AG09309 (cell line): Measurements from ENCODE around the gene LRCH3.

Experiments used
- DNase-seq: peaks from one replicate; pipeline ENCODE4 v3.0.0-alpha.2; 2010; ENCODE audit warnings: low read depth
- H3K4me3 ChIP-seq: 2 replicates; pipeline ENCODE4 v1.5.1; 2011; ENCODE audit warnings: mild to moderate bottlenecking, low read depth, low read length, moderate library complexity; ENCODE audit not compliant: control insufficient read depth
- CTCF ChIP-seq: IDR thresholded peaks from 2 replicates; pipeline ENCODE4 v1.5.1; 2011; ENCODE audit warnings: mild to moderate bottlenecking, low read depth, low read length, inconsistent platforms; ENCODE audit not compliant: insufficient read depth, control insufficient read depth; ENCODE audit errors: missing control alignments

Gene LRCH3

DNA sequence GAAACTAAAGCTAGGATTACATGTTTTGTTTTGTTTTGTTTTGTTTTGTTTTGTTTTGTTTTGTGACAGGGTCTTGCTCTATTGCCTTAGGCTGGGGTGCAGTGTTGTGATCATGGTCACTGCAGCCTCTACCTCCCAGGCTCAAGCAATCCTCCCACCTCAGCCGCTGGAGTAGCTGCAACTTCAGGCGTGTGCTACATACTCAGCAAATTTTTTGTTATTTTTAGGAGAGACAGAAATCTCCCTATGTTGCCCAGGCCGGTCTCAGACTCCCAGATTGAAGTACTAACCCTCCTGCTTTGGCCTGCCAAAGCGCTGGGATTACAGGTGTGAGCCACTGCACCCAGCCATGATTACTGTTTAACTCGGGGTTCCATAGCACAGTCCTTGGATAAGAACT lies 50.7 kb downstream of the LRCH3 start:
- no peak overlapping the region for H3K4me3 ChIP-seq
- TF ChIP-seq CTCF = no peak
- DNase-seq = no peak

DNA sequence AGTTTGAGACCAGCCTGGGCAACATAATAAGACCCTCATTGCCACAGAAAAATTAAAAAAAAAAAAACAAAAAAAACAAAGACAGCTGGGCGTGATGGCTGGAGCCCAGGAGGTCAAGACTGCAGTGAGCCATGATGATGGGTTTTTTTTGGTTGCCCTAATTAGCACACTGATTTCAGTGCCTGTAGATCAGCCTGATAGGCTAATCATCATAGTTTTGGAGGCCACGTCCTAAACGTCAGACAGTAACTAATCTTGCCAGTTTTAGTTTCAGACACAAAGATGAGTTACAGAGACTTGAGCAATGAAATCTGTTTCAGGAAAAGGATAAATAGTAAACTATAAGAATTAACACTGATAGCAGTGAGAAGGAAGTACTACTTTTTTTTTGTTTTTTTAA lies 55.4 kb downstream of the LRCH3 start:
- no peak for TF ChIP-seq CTCF
- no peak for DNase-seq
- no peak overlapping the region for H3K4me3 ChIP-seq

DNA sequence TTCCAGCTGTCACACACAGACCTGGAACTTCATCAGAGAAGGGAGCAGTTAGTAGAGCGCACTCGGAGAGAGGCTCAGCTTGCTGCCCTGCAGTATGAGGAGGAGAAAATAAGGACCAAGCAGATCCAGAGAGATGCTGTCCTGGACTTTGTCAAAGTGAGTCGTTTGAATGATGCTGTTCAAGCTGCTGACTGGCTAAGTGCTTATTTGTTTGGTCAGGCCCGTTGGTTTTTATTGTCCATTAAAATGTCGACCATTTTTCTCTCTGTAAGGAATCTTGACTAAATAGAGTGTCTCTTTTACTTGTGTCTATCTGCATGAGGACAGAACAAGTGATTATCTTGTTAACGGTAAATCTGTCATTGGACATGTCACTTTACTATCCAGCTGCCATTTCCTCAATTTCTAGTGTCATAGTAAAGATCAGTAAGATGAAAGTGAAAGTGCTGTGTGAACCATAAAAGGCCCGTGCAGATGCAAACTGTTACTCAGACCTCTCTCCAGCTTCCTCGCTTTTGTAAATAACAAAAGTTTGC lies 56.9 kb downstream of the LRCH3 start:
- no peak for TF ChIP-seq CTCF
- no peak overlapping the region for H3K4me3 ChIP-seq
- DNase-seq = no peak

GRCh38 chr3:197854596-197855343 lies 63.7 kb downstream of the LRCH3 start:
- no peak for TF ChIP-seq CTCF
- peak; percentile 98 for DNase-seq
- no peak overlapping the region for H3K4me3 ChIP-seq

GRCh38 chr3:197855571-197855970 lies 64.5 kb downstream of the LRCH3 start:
- no peak overlapping the region for H3K4me3 ChIP-seq
- DNase-seq = no peak
- TF ChIP-seq CTCF = no peak

- H3K4me3 ChIP-seq = no peak overlapping the region
- TF ChIP-seq CTCF = no peak
- no peak for DNase-seq
Measured at GRCh38 chr3:197856199-197856816, 65.3 kb downstream of the LRCH3 start.
